GM23338 (cell line): Measurements from ENCODE around the gene SETBP1. TPM values are rescaled to one million over a fixed set of nuclear protein-coding genes. Genes with fewer than 3 reads are reported as not detected.
A peak's percentile ranks its signal among the peaks of the same experiment; 100 is the strongest.

Source experiments
- ATAC-seq: fragments of 200-7000 bp; cut with Tn5 transposase; 3 replicates; pipeline ENCODE4 v1.9.1; 2020
- DNase-seq: peaks from one replicate; pipeline ENCODE4 v3.0.0-alpha.2; 2015; ENCODE audit warnings: low spot score
- H2AFZ ChIP-seq: fragments of 200-600 bp; sonication (generic); 2 replicates; pipeline ENCODE4 v1.8.0; 2016; ENCODE audit warnings: antibody characterized with exemption, mild to moderate bottlenecking, moderate library complexity
- H3F3A ChIP-seq: fragments of 200-600 bp; sonication (generic); replicated peaks from 2 replicates; pipeline ENCODE4 v1.8.0; 2017; ENCODE audit warnings: antibody characterized with exemption, mixed run types, low read depth
- H3K27ac ChIP-seq: fragments of 200-600 bp; sonication (generic); 2 replicates; pipeline ENCODE4 v1.6.1; 2016; ENCODE audit warnings: low read depth
- H3K27me3 ChIP-seq: fragments of 200-600 bp; sonication (generic); 2 replicates; pipeline ENCODE4 v1.8.0; 2016; ENCODE audit warnings: mild to moderate bottlenecking, mixed run types, moderate library complexity; ENCODE audit not compliant: insufficient read depth
- H3K36me3 ChIP-seq: fragments of 200-600 bp; sonication (generic); 2 replicates; pipeline ENCODE4 v1.8.0; 2016; ENCODE audit warnings: mild to moderate bottlenecking; ENCODE audit not compliant: insufficient read depth
- H3K4me1 ChIP-seq: fragments of 200-600 bp; sonication (generic); 2 replicates; pipeline ENCODE4 v1.8.0; 2016; ENCODE audit warnings: mild to moderate bottlenecking, moderate library complexity; ENCODE audit not compliant: insufficient read depth
- H3K4me2 ChIP-seq: fragments of 200-600 bp; sonication (generic); 2 replicates; pipeline ENCODE4 v1.7.1; 2017; ENCODE audit warnings: mixed run types
- H3K4me3 ChIP-seq: fragments of 200-600 bp; sonication (generic); 2 replicates; pipeline ENCODE4 v1.6.1; 2016; ENCODE audit warnings: mixed run types
- H3K79me2 ChIP-seq: fragments of 200-600 bp; sonication (generic); replicated peaks from 2 replicates; pipeline ENCODE4 v1.8.0; 2017; ENCODE audit warnings: mild to moderate bottlenecking; ENCODE audit not compliant: insufficient read depth
- H3K9me2 ChIP-seq: fragments of 200-600 bp; sonication (generic); 2 replicates; pipeline ENCODE4 v1.8.0; 2017; ENCODE audit not compliant: insufficient read depth
- H4K20me1 ChIP-seq: fragments of 200-600 bp; sonication (generic); replicated peaks from 2 replicates; pipeline ENCODE4 v1.8.0; 2017; ENCODE audit warnings: mild to moderate bottlenecking; ENCODE audit not compliant: insufficient read depth
- H3K27ac Mint-ChIP-seq: 2 replicates; pipeline ENCODE4 v1.8.0; 2020; ENCODE audit warnings: inconsistent platforms, mild to moderate bottlenecking, moderate library complexity, mixed read lengths
- H3K27me3 Mint-ChIP-seq: 3 replicates; pipeline ENCODE4 v1.8.0; 2022; ENCODE audit warnings: low read depth, mild to moderate bottlenecking, moderate library complexity, mixed read lengths, inconsistent platforms; ENCODE audit not compliant: insufficient read depth, poor library complexity
- H3K36me3 Mint-ChIP-seq: 3 replicates; pipeline ENCODE4 v1.8.0; 2021; ENCODE audit warnings: low read depth, mild to moderate bottlenecking, inconsistent platforms, moderate library complexity, mixed read lengths
- H3K4me1 Mint-ChIP-seq: 3 replicates; pipeline ENCODE4 v1.8.0; 2020; ENCODE audit warnings: mild to moderate bottlenecking, inconsistent platforms, mixed read lengths
- H3K4me3 Mint-ChIP-seq: 3 replicates; pipeline ENCODE4 v1.8.0; 2021; ENCODE audit warnings: moderate library complexity, mild to moderate bottlenecking, inconsistent platforms, mixed read lengths
- H3K9me3 Mint-ChIP-seq: 3 replicates; pipeline ENCODE4 v1.8.0; 2020; ENCODE audit warnings: moderate library complexity, mild to moderate bottlenecking, inconsistent platforms, mixed read lengths
- CREB1 ChIP-seq: fragments of 250-450 bp; sonication (Bioruptor Pico); IDR thresholded peaks from 2 replicates; pipeline ENCODE4 v1.5.0; 2020; ENCODE audit warnings: low read depth, mild to moderate bottlenecking, moderate library complexity
- EZH2 ChIP-seq: fragments of 200-600 bp; sonication (generic); IDR thresholded peaks from one replicate; pipeline ENCODE4 v1.8.0; 2017; ENCODE audit warnings: antibody characterized with exemption, mild to moderate bottlenecking, low read depth; ENCODE audit not compliant: unreplicated experiment
- EZH2phosphoT487 ChIP-seq: fragments of 200-600 bp; sonication (generic); IDR thresholded peaks from one replicate; pipeline ENCODE4 v1.8.1; 2018; ENCODE audit warnings: antibody characterized with exemption; ENCODE audit not compliant: unreplicated experiment
- JUNB ChIP-seq: IDR thresholded peaks from one replicate; pipeline ENCODE4 v1.6.1; 2016; ENCODE audit warnings: antibody characterized with exemption; ENCODE audit not compliant: unreplicated experiment
- NANOG ChIP-seq: IDR thresholded peaks from 2 replicates; pipeline ENCODE4 v1.6.1; 2016; ENCODE audit warnings: antibody characterized with exemption, borderline replicate concordance
- POLR2AphosphoS5 ChIP-seq: IDR thresholded peaks from 2 replicates; pipeline ENCODE4 v1.6.1; 2016; ENCODE audit warnings: antibody characterized with exemption, low read depth
- STAT1 ChIP-seq: IDR thresholded peaks from one replicate; pipeline ENCODE4 v1.6.1; 2016; ENCODE audit warnings: antibody characterized with exemption; ENCODE audit not compliant: unreplicated experiment
- ZNF114 ChIP-seq: fragments of 250-450 bp; sonication (Bioruptor Pico); IDR thresholded peaks from 2 replicates; pipeline ENCODE4 v1.5.0; 2020; ENCODE audit warnings: mild to moderate bottlenecking, moderate library complexity
- ZNF331 ChIP-seq: fragments of 250-450 bp; sonication (Bioruptor Pico); IDR thresholded peaks from 2 replicates; pipeline ENCODE4 v1.5.0; 2020; ENCODE audit warnings: low read depth, mild to moderate bottlenecking, moderate library complexity
- polyA plus RNA-seq: library from polyadenylated mRNA; unstranded; fragments of >200 nt; fragmentation: Nextera tagmentation; extraction: Ambion mirVana; gene quantifications from 2 replicates; pipeline ENCODE4 v1.2.1, GENCODE V29; 2016
- total RNA-seq: library from RNA; depleted of rRNA; stranded (reverse); fragments of >200 nt; shearing (Covaris generic); gene quantifications from 2 replicates; pipeline ENCODE4 v1.2.3, GENCODE V29; 2014
- TF ChIP-seq, protein P1 (sequence below): fragments of 250-450 bp; sonication (Bioruptor Pico); IDR thresholded peaks from 2 replicates; pipeline ENCODE4 v1.5.0; 2020; ENCODE audit warnings: mild to moderate bottlenecking, moderate library complexity
- TF ChIP-seq, protein P2 (sequence below): IDR thresholded peaks from 2 replicates; pipeline ENCODE4 v1.6.1; 2016; ENCODE audit warnings: antibody characterized with exemption
- TF ChIP-seq, protein P3 (sequence below), 2 experiments: fragments of 200-600 bp in 1 of 2; sonication (generic) in 1 of 2; conservative IDR thresholded peaks; 2 replicates each; pipeline versions ENCODE4 v1.5.1 to v1.6.1; 2016 to 2017; ENCODE audit warnings: antibody characterized with exemption in 2 of 2, low read depth in 2 of 2, mild to moderate bottlenecking in 2 of 2, moderate library complexity in 1 of 2

SETBP1 gene
- total and polyA plus RNA-seq, 2 experiments from 2014 or later, result 1.6 to 5.5 TPM

GRCh38 chr18:45103319-45104048 is 422.8 kb downstream of the SETBP1 start (continued):
- TF ChIP-seq, protein P1, sequence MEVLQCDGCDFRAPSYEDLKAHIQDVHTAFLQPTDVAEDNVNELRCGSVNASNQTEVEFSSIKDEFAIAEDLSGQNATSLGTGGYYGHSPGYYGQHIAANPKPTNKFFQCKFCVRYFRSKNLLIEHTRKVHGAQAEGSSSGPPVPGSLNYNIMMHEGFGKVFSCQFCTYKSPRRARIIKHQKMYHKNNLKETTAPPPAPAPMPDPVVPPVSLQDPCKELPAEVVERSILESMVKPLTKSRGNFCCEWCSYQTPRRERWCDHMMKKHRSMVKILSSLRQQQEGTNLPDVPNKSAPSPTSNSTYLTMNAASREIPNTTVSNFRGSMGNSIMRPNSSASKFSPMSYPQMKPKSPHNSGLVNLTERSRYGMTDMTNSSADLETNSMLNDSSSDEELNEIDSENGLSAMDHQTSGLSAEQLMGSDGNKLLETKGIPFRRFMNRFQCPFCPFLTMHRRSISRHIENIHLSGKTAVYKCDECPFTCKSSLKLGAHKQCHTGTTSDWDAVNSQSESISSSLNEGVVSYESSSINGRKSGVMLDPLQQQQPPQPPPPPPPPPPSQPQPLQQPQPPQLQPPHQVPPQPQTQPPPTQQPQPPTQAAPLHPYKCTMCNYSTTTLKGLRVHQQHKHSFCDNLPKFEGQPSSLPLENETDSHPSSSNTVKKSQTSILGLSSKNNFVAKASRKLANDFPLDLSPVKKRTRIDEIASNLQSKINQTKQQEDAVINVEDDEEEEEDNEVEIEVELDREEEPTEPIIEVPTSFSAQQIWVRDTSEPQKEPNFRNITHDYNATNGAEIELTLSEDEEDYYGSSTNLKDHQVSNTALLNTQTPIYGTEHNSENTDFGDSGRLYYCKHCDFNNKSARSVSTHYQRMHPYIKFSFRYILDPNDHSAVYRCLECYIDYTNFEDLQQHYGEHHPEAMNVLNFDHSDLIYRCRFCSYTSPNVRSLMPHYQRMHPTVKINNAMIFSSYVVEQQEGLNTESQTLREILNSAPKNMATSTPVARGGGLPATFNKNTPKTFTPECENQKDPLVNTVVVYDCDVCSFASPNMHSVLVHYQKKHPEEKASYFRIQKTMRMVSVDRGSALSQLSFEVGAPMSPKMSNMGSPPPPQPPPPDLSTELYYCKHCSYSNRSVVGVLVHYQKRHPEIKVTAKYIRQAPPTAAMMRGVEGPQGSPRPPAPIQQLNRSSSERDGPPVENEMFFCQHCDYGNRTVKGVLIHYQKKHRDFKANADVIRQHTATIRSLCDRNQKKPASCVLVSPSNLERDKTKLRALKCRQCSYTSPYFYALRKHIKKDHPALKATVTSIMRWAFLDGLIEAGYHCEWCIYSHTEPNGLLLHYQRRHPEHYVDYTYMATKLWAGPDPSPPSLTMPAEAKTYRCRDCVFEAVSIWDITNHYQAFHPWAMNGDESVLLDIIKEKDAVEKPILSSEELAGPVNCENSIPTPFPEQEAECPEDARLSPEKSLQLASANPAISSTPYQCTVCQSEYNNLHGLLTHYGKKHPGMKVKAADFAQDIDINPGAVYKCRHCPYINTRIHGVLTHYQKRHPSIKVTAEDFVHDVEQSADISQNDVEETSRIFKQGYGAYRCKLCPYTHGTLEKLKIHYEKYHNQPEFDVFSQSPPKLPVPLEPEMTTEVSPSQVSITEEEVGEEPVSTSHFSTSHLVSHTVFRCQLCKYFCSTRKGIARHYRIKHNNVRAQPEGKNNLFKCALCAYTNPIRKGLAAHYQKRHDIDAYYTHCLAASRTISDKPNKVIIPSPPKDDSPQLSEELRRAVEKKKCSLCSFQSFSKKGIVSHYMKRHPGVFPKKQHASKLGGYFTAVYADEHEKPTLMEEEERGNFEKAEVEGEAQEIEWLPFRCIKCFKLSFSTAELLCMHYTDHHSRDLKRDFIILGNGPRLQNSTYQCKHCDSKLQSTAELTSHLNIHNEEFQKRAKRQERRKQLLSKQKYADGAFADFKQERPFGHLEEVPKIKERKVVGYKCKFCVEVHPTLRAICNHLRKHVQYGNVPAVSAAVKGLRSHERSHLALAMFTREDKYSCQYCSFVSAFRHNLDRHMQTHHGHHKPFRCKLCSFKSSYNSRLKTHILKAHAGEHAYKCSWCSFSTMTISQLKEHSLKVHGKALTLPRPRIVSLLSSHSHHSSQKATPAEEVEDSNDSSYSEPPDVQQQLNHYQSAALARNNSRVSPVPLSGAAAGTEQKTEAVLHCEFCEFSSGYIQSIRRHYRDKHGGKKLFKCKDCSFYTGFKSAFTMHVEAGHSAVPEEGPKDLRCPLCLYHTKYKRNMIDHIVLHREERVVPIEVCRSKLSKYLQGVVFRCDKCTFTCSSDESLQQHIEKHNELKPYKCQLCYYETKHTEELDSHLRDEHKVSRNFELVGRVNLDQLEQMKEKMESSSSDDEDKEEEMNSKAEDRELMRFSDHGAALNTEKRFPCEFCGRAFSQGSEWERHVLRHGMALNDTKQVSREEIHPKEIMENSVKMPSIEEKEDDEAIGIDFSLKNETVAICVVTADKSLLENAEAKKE (CRISPR knock-in tag), result no peak
- no peak for TF ChIP-seq EZH2
- TF ChIP-seq NANOG, result no peak

DNA sequence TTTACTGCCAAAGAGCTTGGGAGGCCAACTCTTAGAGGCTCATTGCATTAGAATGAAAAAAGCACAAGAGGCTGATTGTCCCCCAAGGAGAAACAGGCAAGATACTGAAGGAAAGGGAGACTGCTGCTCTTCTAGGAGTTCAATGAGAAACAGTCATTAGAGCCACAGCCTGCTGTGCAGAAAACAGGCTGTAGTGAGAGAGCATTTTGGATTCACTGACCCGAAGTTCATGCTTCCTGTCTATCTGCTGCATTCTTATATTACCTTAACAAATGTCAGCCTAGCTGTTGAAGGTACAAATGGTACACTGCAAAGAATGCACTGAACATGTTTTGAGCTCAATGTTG is 423.3 kb downstream of the SETBP1 start:
- Histone ChIP-seq H3K79me2 (no peaks in the 10 kb centered on the region), H3K27ac (no peak overlapping the region), H4K20me1 (no peaks in the 10 kb centered on the region), H3K4me3 (no peak overlapping the region), H2AFZ (0 out of 2 replicates have a peak overlapping the region, but pooled peaks have one; percentile 63), H3F3A (no peaks in the 10 kb centered on the region), H3K4me2 (no peak overlapping the region), H3K36me3 (no peaks in the 10 kb centered on the region), H3K4me1 (no peaks in the 10 kb centered on the region), H3K27me3 (no peaks in the 10 kb centered on the region), H3K9me2 (peaks cover 10% of the 10 kb centered on the region)
- Mint-ChIP-seq H3K9me3 (no peaks in the 10 kb centered on the region), H3K36me3 (no peaks in the 10 kb centered on the region; the same call in 2 of the 3 replicates), H3K4me1 (peaks cover 18% of the 10 kb centered on the region), H3K27ac (no peak overlapping the region), H3K4me3 (no peak overlapping the region), H3K27me3 (peaks cover 1% of the 10 kb centered on the region)
- DNase-seq (no peak), ATAC-seq (no peak)
- TF ChIP-seq ZNF114 (CRISPR knock-in tag) (no peak), POLR2AphosphoS5 (no peak), EZH2 (no peak), JUNB (no peak), STAT1 (no peak), NANOG (no peak), ZNF331 (CRISPR knock-in tag) (no peak), CREB1 (CRISPR knock-in tag) (no peak), EZH2phosphoT487 (no peak)
- TF ChIP-seq, protein P2, sequence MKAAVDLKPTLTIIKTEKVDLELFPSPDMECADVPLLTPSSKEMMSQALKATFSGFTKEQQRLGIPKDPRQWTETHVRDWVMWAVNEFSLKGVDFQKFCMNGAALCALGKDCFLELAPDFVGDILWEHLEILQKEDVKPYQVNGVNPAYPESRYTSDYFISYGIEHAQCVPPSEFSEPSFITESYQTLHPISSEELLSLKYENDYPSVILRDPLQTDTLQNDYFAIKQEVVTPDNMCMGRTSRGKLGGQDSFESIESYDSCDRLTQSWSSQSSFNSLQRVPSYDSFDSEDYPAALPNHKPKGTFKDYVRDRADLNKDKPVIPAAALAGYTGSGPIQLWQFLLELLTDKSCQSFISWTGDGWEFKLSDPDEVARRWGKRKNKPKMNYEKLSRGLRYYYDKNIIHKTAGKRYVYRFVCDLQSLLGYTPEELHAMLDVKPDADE, result no peak
- TF ChIP-seq, protein P3, sequence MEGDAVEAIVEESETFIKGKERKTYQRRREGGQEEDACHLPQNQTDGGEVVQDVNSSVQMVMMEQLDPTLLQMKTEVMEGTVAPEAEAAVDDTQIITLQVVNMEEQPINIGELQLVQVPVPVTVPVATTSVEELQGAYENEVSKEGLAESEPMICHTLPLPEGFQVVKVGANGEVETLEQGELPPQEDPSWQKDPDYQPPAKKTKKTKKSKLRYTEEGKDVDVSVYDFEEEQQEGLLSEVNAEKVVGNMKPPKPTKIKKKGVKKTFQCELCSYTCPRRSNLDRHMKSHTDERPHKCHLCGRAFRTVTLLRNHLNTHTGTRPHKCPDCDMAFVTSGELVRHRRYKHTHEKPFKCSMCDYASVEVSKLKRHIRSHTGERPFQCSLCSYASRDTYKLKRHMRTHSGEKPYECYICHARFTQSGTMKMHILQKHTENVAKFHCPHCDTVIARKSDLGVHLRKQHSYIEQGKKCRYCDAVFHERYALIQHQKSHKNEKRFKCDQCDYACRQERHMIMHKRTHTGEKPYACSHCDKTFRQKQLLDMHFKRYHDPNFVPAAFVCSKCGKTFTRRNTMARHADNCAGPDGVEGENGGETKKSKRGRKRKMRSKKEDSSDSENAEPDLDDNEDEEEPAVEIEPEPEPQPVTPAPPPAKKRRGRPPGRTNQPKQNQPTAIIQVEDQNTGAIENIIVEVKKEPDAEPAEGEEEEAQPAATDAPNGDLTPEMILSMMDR (conservative IDR thresholded peaks at IDR 0.05; ENCODE audit: low read depth in 2 of 2), result no peak
